Loucy (cell line): ENCODE measurements around the gene NMT2.

Experiments used
- H2AFZ ChIP-seq: fragments of 200-600 bp; sonication (generic); 2 replicates; pipeline ENCODE4 v1.6.0; 2016; ENCODE audit warnings: antibody characterized with exemption, mild to moderate bottlenecking, low read length, moderate library complexity
- H3F3A ChIP-seq: fragments of 200-600 bp; 2 replicates; pipeline ENCODE4 v1.6.0; 2016; ENCODE audit warnings: antibody characterized with exemption, low read depth, mild to moderate bottlenecking
- H3K27me3 ChIP-seq: fragments of 200-600 bp; sonication (generic); 2 replicates; pipeline ENCODE4 v1.6.1; 2014; ENCODE audit warnings: low read length, mild to moderate bottlenecking; ENCODE audit not compliant: insufficient read depth, poor library complexity, severe bottlenecking
- H3K36me3 ChIP-seq: fragments of 200-600 bp; sonication (generic); 2 replicates; pipeline ENCODE4 v1.6.1; 2016; ENCODE audit warnings: low read length; ENCODE audit not compliant: insufficient read depth
- H3K4me1 ChIP-seq: fragments of 200-600 bp; sonication (generic); 2 replicates; pipeline ENCODE4 v1.5.1; 2014; ENCODE audit warnings: low read length, mild to moderate bottlenecking; ENCODE audit not compliant: insufficient read depth, poor library complexity, severe bottlenecking
- H3K4me2 ChIP-seq: fragments of 200-600 bp; sonication (generic); 2 replicates; pipeline ENCODE4 v1.6.0; 2014; ENCODE audit warnings: antibody characterized with exemption, low read length, low read depth, mild to moderate bottlenecking; ENCODE audit not compliant: poor library complexity, severe bottlenecking
- H3K4me3 ChIP-seq: fragments of 200-600 bp; sonication (generic); 2 replicates; pipeline ENCODE4 v1.5.1; 2014; ENCODE audit warnings: low read length, mild to moderate bottlenecking, mixed read lengths; ENCODE audit not compliant: poor library complexity, severe bottlenecking
- H3K79me2 ChIP-seq: fragments of 200-600 bp; sonication (generic); 2 replicates; pipeline ENCODE4 v1.6.1; 2014; ENCODE audit warnings: low read length; ENCODE audit not compliant: insufficient read depth
- H3K9ac ChIP-seq: fragments of 200-600 bp; sonication (generic); 2 replicates; pipeline ENCODE4 v1.6.0; 2014; ENCODE audit warnings: mild to moderate bottlenecking, low read depth, low read length, moderate library complexity; ENCODE audit not compliant: poor library complexity, severe bottlenecking
- H3K9me2 ChIP-seq: fragments of 200-600 bp; sonication (generic); replicated peaks from 2 replicates; pipeline ENCODE4 v1.6.1; 2016; ENCODE audit warnings: low read depth, low read length, mixed read lengths
- H3K9me3 ChIP-seq: fragments of 200-600 bp; sonication (generic); 2 replicates; pipeline ENCODE4 v1.6.1; 2014; ENCODE audit warnings: mild to moderate bottlenecking, antibody characterized with exemption, low read length, low read depth; ENCODE audit not compliant: insufficient read depth
- H4K20me1 ChIP-seq: fragments of 200-600 bp; sonication (generic); 2 replicates; pipeline ENCODE4 v1.6.0; 2014; ENCODE audit warnings: antibody characterized with exemption, low read length, mild to moderate bottlenecking; ENCODE audit not compliant: insufficient read depth, poor library complexity, severe bottlenecking
- EZH2phosphoT487 ChIP-seq: fragments of 200-600 bp; IDR thresholded peaks from 2 replicates; pipeline ENCODE4 v1.6.1; 2018; ENCODE audit warnings: antibody characterized with exemption, mild to moderate bottlenecking, moderate library complexity, borderline replicate concordance
- TF ChIP-seq, protein P1 (sequence below): fragments of 200-600 bp; sonication (generic); conservative IDR thresholded peaks from 2 replicates; pipeline ENCODE4 v1.5.1; 2014; ENCODE audit warnings: mild to moderate bottlenecking, antibody characterized with exemption, low read length

The NMT2 gene

DNA sequence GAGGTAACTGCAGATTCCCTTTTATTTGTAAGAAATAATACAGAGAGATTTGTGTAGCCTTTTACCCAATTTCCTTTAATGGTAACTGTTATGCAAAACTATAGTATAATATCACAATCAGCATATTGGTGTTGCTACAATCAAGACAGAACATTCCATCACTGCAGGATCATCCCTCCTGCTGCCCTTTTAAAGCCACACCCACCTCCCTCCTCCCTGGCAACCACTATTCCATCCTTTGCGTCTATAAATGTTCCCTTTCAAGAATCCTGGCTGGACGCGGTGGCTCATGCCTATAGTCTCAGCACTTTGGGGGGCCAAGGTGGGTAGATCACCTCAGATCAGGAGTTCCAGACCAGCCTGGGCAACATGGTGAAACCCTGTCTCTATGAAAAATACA is 93.1 kb downstream of the NMT2 start:
- no peaks in the 10 kb centered on the region for H3K9me3 ChIP-seq
- TF ChIP-seq, protein P1, sequence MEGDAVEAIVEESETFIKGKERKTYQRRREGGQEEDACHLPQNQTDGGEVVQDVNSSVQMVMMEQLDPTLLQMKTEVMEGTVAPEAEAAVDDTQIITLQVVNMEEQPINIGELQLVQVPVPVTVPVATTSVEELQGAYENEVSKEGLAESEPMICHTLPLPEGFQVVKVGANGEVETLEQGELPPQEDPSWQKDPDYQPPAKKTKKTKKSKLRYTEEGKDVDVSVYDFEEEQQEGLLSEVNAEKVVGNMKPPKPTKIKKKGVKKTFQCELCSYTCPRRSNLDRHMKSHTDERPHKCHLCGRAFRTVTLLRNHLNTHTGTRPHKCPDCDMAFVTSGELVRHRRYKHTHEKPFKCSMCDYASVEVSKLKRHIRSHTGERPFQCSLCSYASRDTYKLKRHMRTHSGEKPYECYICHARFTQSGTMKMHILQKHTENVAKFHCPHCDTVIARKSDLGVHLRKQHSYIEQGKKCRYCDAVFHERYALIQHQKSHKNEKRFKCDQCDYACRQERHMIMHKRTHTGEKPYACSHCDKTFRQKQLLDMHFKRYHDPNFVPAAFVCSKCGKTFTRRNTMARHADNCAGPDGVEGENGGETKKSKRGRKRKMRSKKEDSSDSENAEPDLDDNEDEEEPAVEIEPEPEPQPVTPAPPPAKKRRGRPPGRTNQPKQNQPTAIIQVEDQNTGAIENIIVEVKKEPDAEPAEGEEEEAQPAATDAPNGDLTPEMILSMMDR = no peak
- TF ChIP-seq EZH2phosphoT487 = no peak
- H3K9ac ChIP-seq = no peak overlapping the region
- no peak overlapping the region for H2AFZ ChIP-seq
- H3K4me1 ChIP-seq = no peaks in the 10 kb centered on the region
- no peaks in the 10 kb centered on the region for H3K27me3 ChIP-seq
- H3K4me3 ChIP-seq = no peak overlapping the region
- H3K4me2 ChIP-seq = no peak overlapping the region
- no peaks in the 10 kb centered on the region for H3K9me2 ChIP-seq
- H3K79me2 ChIP-seq = no peaks in the 10 kb centered on the region
- no peaks in the 10 kb centered on the region for H3F3A ChIP-seq
- H3K36me3 ChIP-seq = peaks cover 11% of the 10 kb centered on the region; the same call in 1 of the 2 replicates
- H4K20me1 ChIP-seq = no peaks in the 10 kb centered on the region

DNA sequence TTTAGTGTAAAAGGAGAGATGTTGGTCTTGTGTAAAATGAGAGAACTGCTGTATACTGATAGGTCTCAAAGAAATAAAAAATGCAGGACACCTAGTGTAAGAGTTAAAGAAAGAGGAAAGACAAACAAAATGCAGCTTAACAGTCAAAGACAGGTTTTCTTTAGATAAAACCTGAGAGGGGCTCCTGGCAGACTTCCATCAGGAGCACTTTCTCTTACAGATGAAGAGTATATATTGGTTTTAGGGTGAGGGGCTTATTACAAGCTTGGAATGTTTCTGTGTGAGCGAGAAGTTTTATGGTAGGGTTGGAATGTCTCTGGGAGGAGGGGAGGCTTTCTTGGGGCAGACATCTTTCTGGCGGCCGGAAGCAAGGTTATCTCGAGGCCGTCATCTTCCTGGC is 96.1 kb downstream of the NMT2 start:
- H3F3A ChIP-seq = no peaks in the 10 kb centered on the region
- no peak overlapping the region for H3K9ac ChIP-seq
- H3K27me3 ChIP-seq = no peaks in the 10 kb centered on the region
- 0 out of 2 replicates have a peak, but pooled peaks cover 7% of the 10 kb centered on the region for H3K36me3 ChIP-seq
- no peaks in the 10 kb centered on the region for H3K79me2 ChIP-seq
- H2AFZ ChIP-seq = no peak overlapping the region
- TF ChIP-seq, protein P1 = no peak
- TF ChIP-seq EZH2phosphoT487 = no peak
- no peak overlapping the region for H3K4me3 ChIP-seq
- H4K20me1 ChIP-seq = no peaks in the 10 kb centered on the region
- H3K4me1 ChIP-seq = no peaks in the 10 kb centered on the region
- no peaks in the 10 kb centered on the region for H3K9me3 ChIP-seq
- no peak overlapping the region for H3K4me2 ChIP-seq
- H3K9me2 ChIP-seq = no peaks in the 10 kb centered on the region

DNA sequence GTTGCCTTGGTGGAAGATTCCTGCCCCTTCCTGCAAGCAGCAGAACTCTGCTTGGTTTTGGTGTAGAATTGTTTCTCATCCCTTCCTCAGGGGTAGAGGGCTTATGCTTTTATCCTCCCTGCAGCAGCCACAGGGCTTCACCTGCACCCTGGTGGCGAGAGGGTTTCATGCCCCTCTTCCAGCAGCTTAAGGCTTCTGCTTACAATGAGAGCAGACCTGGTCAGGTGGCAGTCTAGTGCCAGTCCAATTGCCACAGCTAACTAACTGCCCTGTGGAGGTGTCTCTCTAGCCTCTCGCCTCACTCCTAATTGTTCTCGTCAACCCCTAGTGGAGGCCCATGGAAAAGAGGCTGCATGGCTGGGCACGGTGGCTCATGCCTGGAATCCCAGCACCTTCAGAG is 99.3 kb downstream of the NMT2 start:
- Histone ChIP-seq H3K9me3 (peaks cover 4% of the 10 kb centered on the region; the same call in 1 of the 2 replicates), H3K79me2 (no peaks in the 10 kb centered on the region), H3K27me3 (no peaks in the 10 kb centered on the region), H3K9me2 (no peaks in the 10 kb centered on the region), H3K4me3 (no peak overlapping the region), H3K36me3 (no peaks in the 10 kb centered on the region), H3K4me1 (no peaks in the 10 kb centered on the region), H2AFZ (no peak overlapping the region), H4K20me1 (no peaks in the 10 kb centered on the region), H3K9ac (no peak overlapping the region), H3K4me2 (no peak overlapping the region), H3F3A (no peaks in the 10 kb centered on the region)
- TF ChIP-seq, protein P1 = no peak
- TF ChIP-seq EZH2phosphoT487 = no peak
